NT2/D1 (cell line): Measurements from ENCODE around the gene ENPP6.

ENCODE experiments used
- DNase-seq: peaks from one replicate; pipeline ENCODE4 v3.0.0-alpha.2; 2011; ENCODE audit warnings: low read depth, low spot score
- H3K27me3 ChIP-seq: 2 replicates; pipeline ENCODE4 v1.6.0; 2011; ENCODE audit warnings: mild to moderate bottlenecking; ENCODE audit not compliant: insufficient read length, insufficient read depth
- H3K36me3 ChIP-seq: 2 replicates; pipeline ENCODE4 v1.6.1; 2011; ENCODE audit warnings: mild to moderate bottlenecking, low read length, mixed read lengths; ENCODE audit not compliant: insufficient read depth, insufficient read length
- H3K4me1 ChIP-seq: 2 replicates; pipeline ENCODE4 v1.5.1; 2011; ENCODE audit not compliant: insufficient read depth, insufficient read length
- H3K4me3 ChIP-seq: 2 replicates; pipeline ENCODE4 v1.5.1; 2011; ENCODE audit warnings: low read depth; ENCODE audit not compliant: insufficient read length
- H3K9ac ChIP-seq: 2 replicates; pipeline ENCODE4 v1.6.0; 2011; ENCODE audit warnings: low read depth; ENCODE audit not compliant: insufficient read length
- H3K9me3 ChIP-seq: 2 replicates; pipeline ENCODE4 v1.5.1; 2011; ENCODE audit warnings: mild to moderate bottlenecking, low read length; ENCODE audit not compliant: insufficient read depth
- SUZ12 ChIP-seq: IDR thresholded peaks from 2 replicates; pipeline ENCODE4 v1.6.1; 2011; ENCODE audit not compliant: insufficient read length, insufficient read depth; ENCODE audit errors: extremely low read depth
- YY1 ChIP-seq: IDR thresholded peaks from 2 replicates; pipeline ENCODE4 v1.6.1; 2011; ENCODE audit not compliant: insufficient read length, insufficient read depth
- ZNF274 ChIP-seq: IDR thresholded peaks from 2 replicates; pipeline ENCODE4 v1.6.1; 2011; ENCODE audit warnings: mild to moderate bottlenecking, low read depth, low read length

Gene ENPP6

DNA sequence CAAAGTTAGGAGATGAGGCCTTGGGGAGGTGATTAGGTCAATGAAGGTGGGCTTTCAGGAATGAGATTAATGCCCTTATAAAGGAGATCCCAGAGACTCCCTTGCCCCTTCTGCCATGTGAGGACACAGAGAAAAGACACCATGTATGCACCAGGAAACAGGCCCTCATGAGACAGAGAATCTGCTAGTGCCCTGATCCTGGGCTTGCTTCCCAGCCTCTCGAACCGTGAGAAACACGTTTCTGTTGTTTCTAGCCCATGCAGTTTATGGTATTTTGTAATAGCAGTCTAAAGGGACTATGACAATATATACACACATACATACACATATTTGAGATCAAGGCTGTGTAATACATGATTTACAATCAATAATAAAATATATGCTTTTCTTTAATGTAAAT lies 41.4 kb upstream of the ENPP6 start:
- Histone ChIP-seq H3K27me3 (no peaks in the 10 kb centered on the region), H3K9ac (no peak overlapping the region), H3K4me3 (no peak overlapping the region), H3K36me3 (no peaks in the 10 kb centered on the region), H3K9me3 (no peaks in the 10 kb centered on the region), H3K4me1 (no peaks in the 10 kb centered on the region)
- TF ChIP-seq SUZ12 (no peak), ZNF274 (no peak), YY1 (no peak)
- no peak for DNase-seq

DNA sequence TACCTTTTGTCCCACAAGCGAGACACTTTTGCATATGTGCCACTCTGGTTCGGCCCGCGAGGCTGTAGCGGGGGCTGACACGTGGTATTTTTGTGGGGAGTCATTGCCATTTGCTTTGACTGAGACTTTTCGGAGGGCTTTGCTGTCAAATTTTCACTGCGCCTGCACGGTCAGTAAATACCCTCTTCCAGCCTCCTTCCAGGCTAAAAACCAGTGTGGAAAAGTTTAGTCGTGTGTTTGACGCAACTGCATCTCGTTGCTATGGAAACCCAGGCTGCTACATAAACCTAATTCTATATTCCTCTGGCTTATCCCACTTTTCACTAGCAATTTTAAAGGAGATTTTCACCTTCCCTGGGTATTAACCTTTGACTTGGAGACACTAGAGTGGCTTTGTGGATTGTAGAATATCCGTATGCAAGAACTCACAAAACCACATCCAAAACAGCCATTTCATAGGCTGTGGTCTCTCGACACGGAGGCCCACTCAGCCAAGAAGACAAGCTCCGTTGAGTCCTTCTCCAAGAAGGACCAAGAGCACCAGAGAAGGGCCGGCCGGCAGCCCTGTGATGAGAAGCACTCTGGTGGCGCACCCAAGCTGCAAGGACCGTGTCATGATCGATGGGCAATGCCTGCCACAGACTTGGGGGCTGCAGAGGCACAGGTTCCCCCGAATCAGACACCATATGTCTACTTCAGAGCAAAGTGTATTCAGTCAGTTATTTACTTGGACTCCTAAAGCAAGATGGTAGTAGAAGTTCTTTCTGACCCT lies 38.4 kb upstream of the ENPP6 start:
- no peaks in the 10 kb centered on the region for H3K36me3 ChIP-seq
- H3K4me3 ChIP-seq, result no peak overlapping the region

DNA sequence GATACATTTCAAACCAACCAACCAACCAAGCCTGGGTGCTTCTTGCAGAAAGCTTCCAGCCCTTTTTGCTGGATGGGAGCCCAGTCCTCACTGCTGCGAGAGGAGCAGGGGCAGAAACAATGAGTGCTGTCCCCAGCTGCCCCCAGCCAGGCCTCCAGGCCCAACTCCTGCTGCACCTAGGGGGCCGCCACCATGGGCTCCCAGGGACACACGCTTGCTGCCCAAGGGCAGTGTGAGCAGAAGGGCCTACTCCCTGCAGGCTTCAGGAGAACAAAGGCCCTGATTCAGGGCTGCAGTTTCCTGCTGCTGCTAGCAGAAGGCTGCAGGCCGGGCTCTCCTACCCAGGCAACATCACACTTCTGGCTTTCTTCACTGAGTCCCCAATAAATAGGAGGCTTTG lies 37.7 kb upstream of the ENPP6 start:
- H3K9me3 ChIP-seq, result peaks cover 22% of the 10 kb centered on the region; the same call in 1 of the 2 replicates
- TF ChIP-seq SUZ12 (no peak), ZNF274 (no peak), YY1 (no peak)
- no peaks in the 10 kb centered on the region for H3K4me1 ChIP-seq
- no peak for DNase-seq
- H3K27me3 ChIP-seq, result no peaks in the 10 kb centered on the region
- H3K9ac ChIP-seq, result no peak overlapping the region
- H3K4me3 ChIP-seq, result no peak overlapping the region
- H3K36me3 ChIP-seq, result no peaks in the 10 kb centered on the region

More for the DNA sequence above, 38.4 kb upstream of the ENPP6 start:
- peaks cover 22% of the 10 kb centered on the region; the same call in 1 of the 2 replicates for H3K9me3 ChIP-seq
- no peak for DNase-seq
- no peak for TF ChIP-seq SUZ12
- no peak for TF ChIP-seq YY1
- no peaks in the 10 kb centered on the region for H3K4me1 ChIP-seq
- H3K27me3 ChIP-seq, result no peaks in the 10 kb centered on the region
- no peak overlapping the region for H3K9ac ChIP-seq

DNA sequence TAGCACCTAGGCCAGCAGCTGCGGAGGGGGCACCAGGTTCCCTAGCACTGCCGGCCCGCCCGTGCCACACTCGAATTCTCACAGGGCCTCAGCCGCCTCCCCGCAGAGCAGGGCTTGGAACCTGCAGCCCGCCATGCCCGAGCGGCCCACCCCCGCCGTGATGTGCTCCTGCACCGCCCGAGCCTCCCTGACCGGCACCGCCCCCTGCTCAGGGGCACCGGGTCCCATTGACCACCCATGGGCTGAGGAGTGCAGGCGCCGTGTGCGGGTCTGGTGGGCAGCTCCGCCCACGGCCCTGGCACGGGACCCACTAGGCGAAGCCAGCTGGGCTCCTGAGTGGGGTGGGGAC lies 35.4 kb upstream of the ENPP6 start:
- TF ChIP-seq SUZ12 (no peak), ZNF274 (no peak), YY1 (no peak)
- DNase-seq, result no peak

GRCh38 chr4:184252136-184253071 lies 34.7 kb upstream of the ENPP6 start:
- H3K27me3 ChIP-seq, result no peaks in the 10 kb centered on the region
- H3K4me3 ChIP-seq, result no peak overlapping the region
- peaks cover 22% of the 10 kb centered on the region; the same call in 1 of the 2 replicates for H3K9me3 ChIP-seq
- no peaks in the 10 kb centered on the region for H3K36me3 ChIP-seq
- no peak for DNase-seq
- H3K4me1 ChIP-seq, result no peaks in the 10 kb centered on the region
- TF ChIP-seq ZNF274, result no peak
- TF ChIP-seq YY1, result no peak
- TF ChIP-seq SUZ12, result no peak
- no peak overlapping the region for H3K9ac ChIP-seq

More for the DNA sequence above, 35.4 kb upstream of the ENPP6 start:
- Histone ChIP-seq H3K4me3 (no peak overlapping the region), H3K9me3 (peaks cover 22% of the 10 kb centered on the region; the same call in 1 of the 2 replicates), H3K36me3 (no peaks in the 10 kb centered on the region), H3K4me1 (no peaks in the 10 kb centered on the region), H3K27me3 (no peaks in the 10 kb centered on the region), H3K9ac (no peak overlapping the region)

- no peaks in the 10 kb centered on the region for H3K27me3 ChIP-seq
- H3K36me3 ChIP-seq, result no peaks in the 10 kb centered on the region
- no peak for TF ChIP-seq YY1
- H3K9me3 ChIP-seq, result peaks cover 22% of the 10 kb centered on the region; the same call in 1 of the 2 replicates
- no peak overlapping the region for H3K9ac ChIP-seq
- H3K4me1 ChIP-seq, result no peaks in the 10 kb centered on the region
- no peak overlapping the region for H3K4me3 ChIP-seq
- no peak for DNase-seq
Observed at GRCh38 chr4:184251670-184251980, 34.0 kb upstream of the ENPP6 start.

- peaks cover 22% of the 10 kb centered on the region; the same call in 1 of the 2 replicates for H3K9me3 ChIP-seq
- TF ChIP-seq SUZ12 (no peak), YY1 (no peak)
- DNase-seq, result peak; percentile 39
- no peaks in the 10 kb centered on the region for H3K36me3 ChIP-seq
- no peaks in the 10 kb centered on the region for H3K4me1 ChIP-seq
- no peaks in the 10 kb centered on the region for H3K27me3 ChIP-seq
- no peak overlapping the region for H3K4me3 ChIP-seq
- no peak overlapping the region for H3K9ac ChIP-seq
Observed at GRCh38 chr4:184250795-184251669, 33.4 kb upstream of the ENPP6 start.
